Kidney epithelial cell (primary cell): ENCODE data around the gene RGS7. TPM values are rescaled to one million over a fixed set of nuclear protein-coding genes. Genes with fewer than 3 reads are reported as not detected.

Experiments
- DNase-seq: peaks from one replicate; pipeline ENCODE4 v3.0.0-alpha.2; 2010; ENCODE audit warnings: low read depth
- H3K27me3 ChIP-seq: 2 replicates; pipeline ENCODE4 v1.6.0; 2011; ENCODE audit warnings: low read length; ENCODE audit not compliant: control insufficient read depth, insufficient read depth
- H3K36me3 ChIP-seq: 2 replicates; pipeline ENCODE4 v1.5.1; 2011; ENCODE audit warnings: low read length; ENCODE audit not compliant: control insufficient read depth, insufficient read depth
- H3K4me3 ChIP-seq: 2 replicates; pipeline ENCODE4 v1.5.1; 2011; ENCODE audit warnings: low read depth, mild to moderate bottlenecking, control low read depth, low read length
- total RNA-seq: library from RNA; depleted of rRNA; stranded (reverse); fragments of >200 nt; gene quantifications from 2 replicates; pipeline ENCODE4 v1.2.3, GENCODE V29; 2015
- TF ChIP-seq, protein P1 (sequence below): IDR thresholded peaks from 2 replicates; pipeline ENCODE4 v1.5.1; 2011; ENCODE audit warnings: mild to moderate bottlenecking, moderate library complexity, low read length, control low read depth, inconsistent platforms; ENCODE audit not compliant: insufficient read depth, poor library complexity, severe bottlenecking

RGS7 gene
- total RNA-seq, 1 donor from 2014 or later = 1.5 TPM

DNA sequence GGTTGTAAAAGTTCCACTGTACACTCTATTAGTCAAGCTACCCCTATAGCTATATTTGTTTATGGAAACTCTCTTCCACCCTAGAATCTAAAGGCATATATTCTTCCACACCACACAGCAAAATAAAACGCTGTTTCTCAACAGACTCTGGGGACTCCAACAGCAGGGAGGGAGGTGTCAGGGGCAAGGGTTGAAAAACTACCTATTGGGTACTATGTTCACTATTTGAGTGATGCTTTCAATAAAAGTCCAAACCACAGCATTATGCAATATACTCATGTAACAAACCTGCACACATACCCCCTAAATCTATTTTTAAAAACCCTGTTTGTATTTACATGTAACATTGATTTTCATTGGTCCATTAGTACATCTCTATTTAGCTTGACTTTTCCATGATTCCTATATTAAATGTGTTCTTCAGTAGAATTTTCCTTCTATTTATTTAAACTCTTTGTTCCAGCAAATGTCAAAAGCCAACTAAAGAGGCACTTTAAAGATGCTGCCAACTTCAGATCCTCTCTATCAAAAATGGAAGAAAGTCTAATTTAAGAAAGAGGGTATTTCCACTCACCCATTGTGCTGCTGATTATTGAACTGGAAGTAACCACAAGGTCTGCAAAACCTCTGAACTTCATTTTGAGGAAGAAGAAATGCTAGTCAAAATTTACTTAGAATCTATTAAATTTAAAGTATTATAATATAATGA is 26.2 kb downstream of the RGS7 start:
- no peak overlapping the region for H3K4me3 ChIP-seq
- no peak for DNase-seq
- no peaks in the 10 kb centered on the region for H3K27me3 ChIP-seq
- TF ChIP-seq, protein P1, sequence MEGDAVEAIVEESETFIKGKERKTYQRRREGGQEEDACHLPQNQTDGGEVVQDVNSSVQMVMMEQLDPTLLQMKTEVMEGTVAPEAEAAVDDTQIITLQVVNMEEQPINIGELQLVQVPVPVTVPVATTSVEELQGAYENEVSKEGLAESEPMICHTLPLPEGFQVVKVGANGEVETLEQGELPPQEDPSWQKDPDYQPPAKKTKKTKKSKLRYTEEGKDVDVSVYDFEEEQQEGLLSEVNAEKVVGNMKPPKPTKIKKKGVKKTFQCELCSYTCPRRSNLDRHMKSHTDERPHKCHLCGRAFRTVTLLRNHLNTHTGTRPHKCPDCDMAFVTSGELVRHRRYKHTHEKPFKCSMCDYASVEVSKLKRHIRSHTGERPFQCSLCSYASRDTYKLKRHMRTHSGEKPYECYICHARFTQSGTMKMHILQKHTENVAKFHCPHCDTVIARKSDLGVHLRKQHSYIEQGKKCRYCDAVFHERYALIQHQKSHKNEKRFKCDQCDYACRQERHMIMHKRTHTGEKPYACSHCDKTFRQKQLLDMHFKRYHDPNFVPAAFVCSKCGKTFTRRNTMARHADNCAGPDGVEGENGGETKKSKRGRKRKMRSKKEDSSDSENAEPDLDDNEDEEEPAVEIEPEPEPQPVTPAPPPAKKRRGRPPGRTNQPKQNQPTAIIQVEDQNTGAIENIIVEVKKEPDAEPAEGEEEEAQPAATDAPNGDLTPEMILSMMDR = no peak
- H3K36me3 ChIP-seq = no peaks in the 10 kb centered on the region

DNA sequence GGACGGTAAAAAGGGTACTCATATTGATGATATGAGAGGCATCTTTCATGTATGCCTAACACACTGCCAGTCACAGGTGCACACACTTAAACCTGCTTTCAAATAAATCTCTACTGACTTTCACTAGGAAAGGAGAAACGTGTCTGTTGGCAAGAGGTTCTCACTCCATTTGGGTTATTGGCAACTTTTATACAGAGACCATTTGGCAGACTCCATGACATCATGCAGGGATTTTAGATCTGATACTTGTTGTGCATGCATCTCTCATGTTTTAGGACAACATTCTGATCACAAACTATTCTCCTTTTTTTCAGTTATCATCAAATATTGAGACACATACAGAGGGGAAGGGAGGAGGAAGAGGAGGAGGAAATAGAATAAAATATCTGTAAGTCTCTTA is 31.5 kb downstream of the RGS7 start:
- Histone ChIP-seq H3K36me3 (no peaks in the 10 kb centered on the region), H3K4me3 (no peak overlapping the region), H3K27me3 (no peaks in the 10 kb centered on the region)
- DNase-seq = no peak
- TF ChIP-seq, protein P1 = no peak

DNA sequence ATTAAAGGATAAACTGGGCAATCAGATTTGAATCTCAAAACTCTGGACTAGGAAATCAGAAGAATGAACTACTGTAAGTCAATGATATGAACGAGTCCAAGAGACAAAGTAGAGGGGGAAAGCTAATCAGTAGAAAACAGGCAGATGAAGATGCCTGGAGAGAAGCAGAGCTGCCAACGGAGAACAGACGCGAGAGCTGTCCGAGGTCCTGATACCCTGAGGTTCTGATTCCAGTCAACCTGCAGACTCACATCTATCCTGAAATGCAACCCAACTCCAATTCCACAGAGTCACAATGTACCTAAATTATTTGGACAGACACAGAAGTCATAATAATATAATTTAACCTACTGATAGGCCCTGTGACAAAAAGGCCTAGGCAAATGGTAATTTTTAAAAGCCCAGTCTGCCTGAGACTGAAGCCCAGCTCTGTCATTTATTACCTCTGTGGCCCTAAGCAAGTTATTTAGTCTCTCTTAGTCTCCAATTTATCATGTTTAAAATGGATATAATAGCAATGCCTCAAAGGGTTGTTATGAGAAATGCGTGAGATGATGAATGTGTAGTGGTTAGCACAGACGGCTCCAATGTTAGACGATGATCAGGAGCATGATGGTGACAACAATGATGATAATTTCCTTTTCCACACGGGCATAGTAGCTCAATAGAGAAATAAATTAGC is 33.4 kb downstream of the RGS7 start:
- Histone ChIP-seq H3K27me3 (no peaks in the 10 kb centered on the region), H3K4me3 (no peak overlapping the region), H3K36me3 (no peaks in the 10 kb centered on the region)
- TF ChIP-seq, protein P1 = no peak
- DNase-seq = peak; percentile 4

DNA sequence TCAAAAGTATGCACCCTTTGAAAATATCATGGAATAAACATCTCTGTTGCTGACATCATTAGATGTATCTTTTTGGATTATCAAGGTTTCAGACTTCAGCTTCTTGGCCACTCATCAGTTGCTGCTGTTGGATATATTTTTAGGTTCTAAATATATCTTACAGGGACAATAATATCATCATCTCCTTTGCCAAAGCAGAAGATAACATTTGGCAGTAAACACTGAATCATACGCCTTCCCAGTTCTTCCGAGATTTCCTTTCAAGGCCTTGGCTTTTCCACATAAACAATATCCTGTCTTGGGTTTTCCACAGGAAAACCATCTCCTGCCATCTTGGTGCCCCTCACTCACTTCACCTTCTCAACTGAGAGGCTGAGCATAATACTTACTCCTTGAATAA is 39.3 kb downstream of the RGS7 start:
- TF ChIP-seq, protein P1 = no peak
- H3K27me3 ChIP-seq = no peaks in the 10 kb centered on the region
- DNase-seq = no peak
- no peak overlapping the region for H3K4me3 ChIP-seq
- H3K36me3 ChIP-seq = no peaks in the 10 kb centered on the region

DNA sequence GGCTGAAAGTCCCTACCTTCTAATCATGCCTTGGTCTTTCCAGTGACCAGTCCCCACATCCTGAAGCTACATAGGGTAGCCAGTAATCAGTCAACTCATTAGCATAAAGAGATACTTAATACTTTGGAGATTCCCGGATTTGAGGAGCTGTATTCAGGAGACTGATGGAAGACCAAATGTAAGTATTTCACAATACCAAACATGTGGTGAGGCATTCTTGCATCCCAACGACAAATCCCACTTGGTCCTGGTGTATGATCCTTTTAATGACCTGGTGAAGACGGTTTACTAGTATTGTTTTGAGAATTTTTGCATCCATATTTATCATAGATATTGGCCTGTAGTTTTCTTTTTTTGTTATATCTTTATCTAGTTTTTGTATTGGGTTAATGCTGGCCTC is 40.6 kb downstream of the RGS7 start:
- no peaks in the 10 kb centered on the region for H3K36me3 ChIP-seq
- H3K4me3 ChIP-seq = no peak overlapping the region
- H3K27me3 ChIP-seq = no peaks in the 10 kb centered on the region
- no peak for DNase-seq
- TF ChIP-seq, protein P1 = no peak
